Stomach (tissue), 4 donors: Measurements from ENCODE around the gene KIAA1671.

Experiments used
- CTCF ChIP-seq, 7 experiments: fragments of 450-650 bp in 4 of 7; fragments of 200-600 bp in 3 of 7; sonication (generic) in 3 of 7; IDR thresholded peaks; one replicate each; pipeline ENCODE4 v1.5.1; 2016 to 2019; ENCODE audit warnings: antibody characterized with exemption in 7 of 7, control low read depth in 2 of 7, mild to moderate bottlenecking in 1 of 7
- EP300 ChIP-seq: sonication (generic); formaldehyde crosslinking; IDR thresholded peaks from one replicate; pipeline ENCODE4 v1.6.1; 2017; ENCODE audit warnings: antibody characterized with exemption
- POLR2A ChIP-seq, 4 donors: fragments of 450-650 bp; IDR thresholded peaks; one replicate each; pipeline ENCODE4 v1.6.1; 2016; ENCODE audit warnings: antibody characterized with exemption in 4 of 4, control low read depth in 2 of 4, mild to moderate bottlenecking in 1 of 4, moderate library complexity in 1 of 4

- no peak for TF ChIP-seq CTCF (IDR thresholded peaks at IDR 0.05)
- no peak for TF ChIP-seq POLR2A (IDR thresholded peaks at IDR 0.05)
- no peak for TF ChIP-seq EP300
These were observed 28.6 kb downstream of the KIAA1671 start for GRCh38 chr22:24981066-24981465.
